Measurements from ENCODE around the gene ADAM11.

ADAM11 gene

GRCh38 chr17:44776628-44777393 lies 18.0 kb downstream of the ADAM11 start:
- DNase-seq, result no peak

- no peak for DNase-seq
These were observed 18.9 kb downstream of the ADAM11 start for GRCh38 chr17:44777394-44778348.

GRCh38 chr17:44778656-44779210 lies 19.9 kb downstream of the ADAM11 start:
- no peak for DNase-seq

- DNase-seq, result peak; percentile 65
These were observed 20.6 kb downstream of the ADAM11 start for GRCh38 chr17:44779211-44780025.

- DNase-seq, result no peak
These were observed 21.4 kb downstream of the ADAM11 start for GRCh38 chr17:44780161-44780560.

GRCh38 chr17:44780845-44781480 lies 22.2 kb downstream of the ADAM11 start:
- no peak for DNase-seq

- no peak for DNase-seq
These were observed 22.9 kb downstream of the ADAM11 start for GRCh38 chr17:44781551-44782325.

GRCh38 chr17:44782326-44782850 lies 23.6 kb downstream of the ADAM11 start:
- no peak for DNase-seq

- no peak for DNase-seq
These were observed 27.1 kb downstream of the ADAM11 start for GRCh38 chr17:44785921-44786320.

GRCh38 chr17:44786551-44787081 lies 27.8 kb downstream of the ADAM11 start:
- DNase-seq, result no peak

GRCh38 chr17:44787271-44787940 lies 28.6 kb downstream of the ADAM11 start:
- DNase-seq, result no peak

GRCh38 chr17:44788139-44788538 lies 29.4 kb downstream of the ADAM11 start:
- no peak for DNase-seq

GRCh38 chr17:44792276-44792675 lies 33.5 kb downstream of the ADAM11 start:
- DNase-seq, result peak; percentile 69

GRCh38 chr17:44793885-44794842 lies 35.4 kb downstream of the ADAM11 start:
- DNase-seq, result no peak

- peak; percentile 99 for DNase-seq
These were observed 36.1 kb downstream of the ADAM11 start for GRCh38 chr17:44794851-44795413.

- DNase-seq, result no peak
These were observed 36.6 kb downstream of the ADAM11 start for GRCh38 chr17:44795421-44795820.

GRCh38 chr17:44795928-44796327 lies 37.1 kb downstream of the ADAM11 start:
- DNase-seq, result peak; percentile 26

GRCh38 chr17:44796731-44797130 lies 37.9 kb downstream of the ADAM11 start:
- no peak for DNase-seq

- peak; percentile 97 for DNase-seq
These were observed 39.0 kb downstream of the ADAM11 start for GRCh38 chr17:44797802-44798201.

Measured in HCEC 1CT (cell line).